GM21786 (cell line): ENCODE data around the gene NDST4.

Experiments
- ATAC-seq: cut with Tn5 transposase; IDR thresholded peaks from one replicate; pipeline ENCODE4 v1.9.1; 2021; ENCODE audit not compliant: unreplicated experiment

The NDST4 gene

DNA sequence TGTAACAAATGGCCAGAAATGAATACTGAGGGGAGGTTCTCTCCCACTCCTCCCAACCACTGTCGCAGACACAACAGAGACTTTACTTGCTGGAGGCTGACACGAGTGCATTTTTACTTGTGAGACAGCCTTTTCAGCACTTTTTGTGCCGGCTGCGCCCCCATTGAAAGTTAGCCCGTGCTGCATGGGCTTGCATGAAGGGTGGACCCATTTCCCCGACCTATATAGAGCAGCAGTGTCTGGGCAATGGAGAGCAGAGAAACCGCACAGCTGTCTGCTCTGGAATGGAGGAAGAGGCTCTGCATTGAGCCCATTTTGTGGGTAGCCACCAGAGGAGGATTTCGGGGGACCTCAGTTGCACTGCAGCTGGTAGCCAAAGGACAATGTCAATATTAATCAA, 306.1 kb downstream of the NDST4 start:
- no peak for ATAC-seq

DNA sequence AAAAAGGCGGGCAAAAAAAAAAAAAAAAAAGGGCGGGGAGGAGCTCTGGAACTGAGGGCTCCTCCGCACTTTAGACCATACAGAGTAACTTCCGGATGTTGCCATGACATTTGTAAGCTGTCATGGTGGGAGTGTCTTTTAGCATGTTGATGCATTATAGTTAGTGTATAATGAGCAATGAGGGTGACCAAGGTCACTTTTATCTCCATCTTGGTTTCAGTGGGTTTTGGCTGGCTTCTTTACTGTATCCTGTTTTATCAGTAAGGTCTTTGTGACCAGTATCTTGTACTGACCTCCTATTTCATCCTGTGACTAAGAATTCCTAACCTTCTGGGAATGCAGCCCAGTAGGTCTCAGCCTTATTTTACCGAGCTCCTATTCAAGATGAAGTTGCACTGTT, 321.4 kb downstream of the NDST4 start:
- no peak for ATAC-seq

DNA sequence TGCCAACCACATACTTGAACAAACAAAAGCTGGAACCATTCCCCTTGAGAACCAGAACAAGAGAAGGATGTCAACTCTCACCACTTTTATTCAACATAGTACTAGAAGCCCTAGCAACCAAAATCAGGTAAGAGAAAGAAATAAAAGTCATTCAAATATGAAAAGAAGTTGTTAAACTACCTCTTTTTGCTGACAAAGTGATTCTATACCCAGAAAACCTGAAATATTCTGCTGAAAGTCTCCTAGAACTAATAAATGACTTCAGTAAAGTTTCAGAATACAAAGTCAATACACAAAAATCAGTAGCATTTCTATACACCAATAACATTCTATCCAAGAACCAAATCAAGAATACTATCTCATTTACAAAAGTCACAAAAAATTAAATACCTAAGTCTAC, 327.9 kb downstream of the NDST4 start:
- ATAC-seq = no peak

DNA sequence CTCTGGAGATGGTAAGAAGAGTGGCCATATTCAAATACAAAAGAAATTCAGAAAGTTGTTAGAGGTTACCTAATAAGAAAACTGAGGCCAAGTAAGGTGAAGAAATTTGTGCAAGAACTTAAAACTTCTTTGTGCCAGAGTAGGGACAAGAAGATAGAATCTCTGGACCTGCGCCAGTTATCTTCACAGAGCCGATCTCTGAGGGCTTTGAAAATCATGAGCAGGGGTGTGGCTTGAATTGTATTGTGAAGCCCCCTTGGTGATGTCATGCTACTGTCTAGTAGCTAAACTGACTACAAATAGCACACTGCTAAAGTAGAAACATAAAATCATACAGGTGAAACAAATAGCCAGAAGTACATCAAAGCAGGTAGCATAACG, 330.2 kb downstream of the NDST4 start:
- no peak for ATAC-seq

DNA sequence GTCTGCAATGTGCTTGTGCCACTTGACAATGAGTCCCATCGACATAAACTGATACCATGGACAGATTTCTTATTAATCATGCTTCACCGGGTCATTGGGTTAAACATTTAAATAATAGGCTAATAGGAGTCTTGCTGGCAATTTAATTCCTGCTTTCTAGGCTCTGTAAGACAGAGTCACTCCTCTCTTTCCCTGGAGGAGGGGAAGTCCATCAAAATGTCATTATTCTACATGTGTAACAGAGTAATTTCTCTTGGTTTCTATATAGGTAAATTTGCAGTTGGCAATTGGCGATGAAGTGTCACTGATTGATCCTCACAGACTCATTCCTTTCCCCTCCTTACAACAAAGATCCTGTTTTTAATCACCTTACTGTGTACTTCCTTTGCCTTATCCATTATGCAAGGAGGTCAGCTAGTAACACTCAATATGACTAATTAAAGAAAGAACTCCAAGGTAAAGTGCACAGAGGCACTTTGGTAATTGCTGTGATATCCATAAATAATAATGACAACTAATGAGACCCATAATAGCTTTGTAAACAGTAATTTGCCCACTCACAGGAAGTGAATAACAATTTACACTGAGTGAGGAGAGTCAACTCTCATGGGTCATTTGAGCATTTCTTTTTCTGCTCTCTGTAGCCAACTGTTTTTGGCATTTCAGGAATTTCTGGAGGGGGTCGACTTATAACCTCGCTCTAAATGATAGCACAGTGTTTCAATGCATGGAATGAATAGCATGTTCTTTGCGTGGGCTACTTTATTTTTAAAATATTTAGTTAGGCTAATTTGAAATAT, 330.8 kb downstream of the NDST4 start:
- no peak for ATAC-seq

DNA sequence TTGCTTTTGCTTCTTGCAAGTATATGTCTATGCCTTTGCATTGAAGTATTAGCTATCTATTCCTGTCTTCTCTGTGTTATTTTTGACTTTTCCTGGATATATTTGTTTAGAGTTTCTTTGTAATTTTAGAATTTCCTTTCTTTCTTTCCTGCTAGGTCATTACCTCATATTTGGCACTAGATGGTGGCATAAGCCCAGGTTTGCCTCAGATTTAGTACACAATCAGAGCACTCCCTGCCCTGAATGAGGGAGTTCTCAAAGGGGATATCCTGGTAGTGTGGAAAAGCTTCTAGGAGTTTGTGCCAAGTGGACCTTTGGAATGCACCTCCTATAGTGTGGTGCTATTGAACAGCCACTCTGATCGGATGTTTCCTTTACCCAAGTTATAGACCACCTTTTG, 333.2 kb downstream of the NDST4 start:
- no peak for ATAC-seq
